Ishikawa (cell line): ENCODE results near the gene ELAVL1.

ENCODE experiments used
- CEBPB ChIP-seq: IDR thresholded peaks from 2 replicates; pipeline ENCODE4 v1.6.1; 2012
- CREB1 ChIP-seq: IDR thresholded peaks from 2 replicates; pipeline ENCODE4 v1.6.1; 2012; ENCODE audit warnings: low read depth
- EGR1 ChIP-seq: IDR thresholded peaks from 2 replicates; pipeline ENCODE4 v1.6.1; 2012
- EP300 ChIP-seq: IDR thresholded peaks from 2 replicates; pipeline ENCODE4 v1.6.1; 2012; ENCODE audit warnings: borderline replicate concordance
- FOXM1 ChIP-seq: IDR thresholded peaks from 2 replicates; pipeline ENCODE4 v1.6.1; 2012; ENCODE audit warnings: low read depth, borderline replicate concordance
- MAX ChIP-seq: IDR thresholded peaks from 2 replicates; pipeline ENCODE4 v1.6.1; 2012
- NFIC ChIP-seq: IDR thresholded peaks from 2 replicates; pipeline ENCODE4 v1.6.1; 2012
- RAD21 ChIP-seq: IDR thresholded peaks from 2 replicates; pipeline ENCODE4 v1.6.1; 2012; ENCODE audit warnings: low read depth
- REST ChIP-seq: IDR thresholded peaks from 2 replicates; pipeline ENCODE4 v1.6.1; 2012; ENCODE audit warnings: low read depth, mild to moderate bottlenecking
- TAF1 ChIP-seq: IDR thresholded peaks from 2 replicates; pipeline ENCODE4 v1.6.1; 2012; ENCODE audit warnings: low read depth, mild to moderate bottlenecking
- TCF12 ChIP-seq: IDR thresholded peaks from 2 replicates; pipeline ENCODE4 v1.6.1; 2012; ENCODE audit warnings: low read depth
- TEAD4 ChIP-seq: IDR thresholded peaks from 2 replicates; pipeline ENCODE4 v1.6.1; 2012
- USF1 ChIP-seq: IDR thresholded peaks from 2 replicates; pipeline ENCODE4 v1.6.1; 2012
- YY1 ChIP-seq: IDR thresholded peaks from 2 replicates; pipeline ENCODE4 v1.6.1; 2012; ENCODE audit warnings: low read depth
- ZBTB7A ChIP-seq: IDR thresholded peaks from 2 replicates; pipeline ENCODE4 v1.6.1; 2012; ENCODE audit warnings: low read depth

The ELAVL1 gene

GRCh38 chr19:7997809-7998480 lies 7.5 kb downstream of the ELAVL1 start:
- TF ChIP-seq TEAD4 (no peak), REST (no peak), FOXM1 (no peak), EGR1 (no peak), NFIC (no peak), RAD21 (no peak), MAX (no peak), CREB1 (no peak), TAF1 (no peak)

GRCh38 chr19:7996883-7997282 lies 8.6 kb downstream of the ELAVL1 start:
- TF ChIP-seq CEBPB = no peak
- no peak for TF ChIP-seq NFIC
- TF ChIP-seq RAD21 = no peak
- no peak for TF ChIP-seq TCF12
- TF ChIP-seq EP300 = no peak
- TF ChIP-seq MAX = no peak
- TF ChIP-seq USF1 = no peak
- TF ChIP-seq CREB1 = no peak
- no peak for TF ChIP-seq TEAD4
- TF ChIP-seq ZBTB7A = no peak
- no peak for TF ChIP-seq REST
- TF ChIP-seq FOXM1 = no peak
- TF ChIP-seq EGR1 = no peak
- no peak for TF ChIP-seq YY1
- no peak for TF ChIP-seq TAF1

- TF ChIP-seq TAF1 (no peak), TEAD4 (no peak), RAD21 (no peak), NFIC (no peak), EP300 (no peak), ZBTB7A (no peak), CREB1 (no peak), TCF12 (no peak), CEBPB (no peak), FOXM1 (no peak), REST (no peak), YY1 (no peak)
Observed at GRCh38 chr19:7995810-7996158, 9.7 kb downstream of the ELAVL1 start.

GRCh38 chr19:7994928-7995809 lies 10.3 kb downstream of the ELAVL1 start:
- TF ChIP-seq EP300 (no peak), FOXM1 (no peak), YY1 (no peak), RAD21 (no peak), TCF12 (no peak), EGR1 (no peak), ZBTB7A (no peak), CREB1 (no peak), TEAD4 (no peak), NFIC (no peak), CEBPB (no peak), TAF1 (no peak), MAX (no peak), REST (no peak)
